SK-N-SH (cell line): ENCODE results near the gene DDX21. TPM values are rescaled to one million over a fixed set of nuclear protein-coding genes. Genes with fewer than 3 reads are reported as not detected.

Source experiments
- CTCF ChIA-PET: fragments of 300-600, 350-600 bp; formaldehyde crosslinking; extraction: SDS; loops from one replicate; lab custom pipeline; 2021; lab: Yijun Ruan, JAX
- POLR2A ChIA-PET: fragments of 350-600 bp; sonication (Branson Sonifier 250); formaldehyde crosslinking; extraction: SDS; loops from one replicate; lab custom pipeline; 2020; ENCODE audit warnings: antibody characterized with exemption, inconsistent platforms; lab: Yijun Ruan, JAX
- DNase-seq: peaks from one replicate; pipeline ENCODE4 v3.0.0; 2012
- H2AFZ ChIP-seq: fragments of 200-600 bp; sonication (generic); 2 replicates; pipeline ENCODE4 v1.8.1; 2016; ENCODE audit warnings: antibody characterized with exemption, mild to moderate bottlenecking, low read depth
- H3F3A ChIP-seq: fragments of 200-600 bp; sonication (generic); replicated peaks from 2 replicates; pipeline ENCODE3; 2016; ENCODE audit warnings: antibody characterized with exemption, mild to moderate bottlenecking; ENCODE audit not compliant: insufficient read depth
- H3K27ac ChIP-seq, 2 experiments: fragments of 200-500 bp in 1 of 2; fragments of 200-600 bp in 1 of 2; sonication (Bioruptor generic) in 1 of 2; sonication (generic), shearing (Covaris generic) in 1 of 2; 2 replicates each; pipeline versions ENCODE4 v1.5.1 to v1.6.1; 2014 to 2016; ENCODE audit warnings: low read depth in 2 of 2, inconsistent platforms in 1 of 2, low read length in 1 of 2, mild to moderate bottlenecking in 1 of 2, mixed read lengths in 1 of 2
- H3K27me3 ChIP-seq: fragments of 200-600 bp; sonication (generic), shearing (Covaris generic); 2 replicates; pipeline ENCODE4 v1.6.1; 2016; ENCODE audit warnings: mixed run types; ENCODE audit not compliant: insufficient read depth
- H3K36me3 ChIP-seq, 2 experiments: fragments of 200-500 bp in 1 of 2; fragments of 200-600 bp in 1 of 2; sonication (Bioruptor generic) in 1 of 2; sonication (generic) in 1 of 2; replicated peaks in 1 of 2; 2 replicates each; pipeline versions ENCODE3 to v1.5.1; 2014 to 2016; ENCODE audit warnings: low read length in 1 of 2, mild to moderate bottlenecking in 1 of 2; ENCODE audit not compliant: insufficient read depth in 2 of 2, control insufficient read depth in 1 of 2
- H3K4me1 ChIP-seq, 2 experiments: fragments of 200-500 bp in 1 of 2; fragments of 200-600 bp in 1 of 2; sonication (Bioruptor generic) in 1 of 2; sonication (generic), shearing (Covaris generic) in 1 of 2; 2 replicates each; pipeline versions ENCODE4 v1.5.1 to v1.6.1; 2014 to 2016; ENCODE audit warnings: low read depth in 1 of 2, low read length in 1 of 2, mixed run types in 1 of 2; ENCODE audit not compliant: insufficient read depth in 2 of 2, control insufficient read depth in 1 of 2
- H3K4me2 ChIP-seq: fragments of 200-600 bp; sonication (generic), shearing (Covaris generic); 2 replicates; pipeline ENCODE4 v1.6.1; 2017; ENCODE audit warnings: mixed run types
- H3K4me3 ChIP-seq, 2 experiments: fragments of 200-500 bp in 1 of 2; fragments of 200-600 bp in 1 of 2; sonication (Bioruptor generic) in 1 of 2; sonication (generic), shearing (Covaris generic) in 1 of 2; 2 replicates each; pipeline versions ENCODE4 v1.5.1 to v1.8.1; 2014 to 2016; ENCODE audit warnings: low read depth in 2 of 2, inconsistent platforms in 1 of 2, low read length in 1 of 2, mild to moderate bottlenecking in 1 of 2, mixed read lengths in 1 of 2, moderate library complexity in 1 of 2
- H3K79me2 ChIP-seq: fragments of 200-600 bp; sonication (generic); 2 replicates; pipeline ENCODE4 v1.8.1; 2017; ENCODE audit warnings: mild to moderate bottlenecking; ENCODE audit not compliant: insufficient read depth
- H3K9ac ChIP-seq: fragments of 200-600 bp; sonication (generic); 2 replicates; pipeline ENCODE4 v1.6.1; 2017; ENCODE audit warnings: mixed run types
- H3K9me2 ChIP-seq: fragments of 200-600 bp; sonication (generic); 2 replicates; pipeline ENCODE4 v1.6.1; 2017; ENCODE audit warnings: mixed run types
- H3K9me3 ChIP-seq: fragments of 200-600 bp; sonication (generic); 2 replicates; pipeline ENCODE4 v1.6.1; 2017; ENCODE audit warnings: mixed run types, mild to moderate bottlenecking, moderate library complexity
- H4K20me1 ChIP-seq: fragments of 200-600 bp; sonication (generic); 2 replicates; pipeline ENCODE4 v1.6.1; 2017; ENCODE audit warnings: mild to moderate bottlenecking, mixed run types; ENCODE audit not compliant: insufficient read depth
- CHD2 ChIP-seq: fragments of 150-350 bp; IDR thresholded peaks from 2 replicates; pipeline ENCODE4 v1.6.1; 2018; ENCODE audit warnings: low read length; ENCODE audit not compliant: partially characterized antibody
- ELF1 ChIP-seq: IDR thresholded peaks from 2 replicates; pipeline ENCODE4 v1.4.0; 2012
- EP300 ChIP-seq, 2 experiments: IDR thresholded peaks; 2 replicates each; pipeline versions ENCODE4 v1.4.0 to v1.6.1; 2012; ENCODE audit warnings: borderline replicate concordance in 1 of 2, low read depth in 1 of 2, low read length in 1 of 2
- FOSL2 ChIP-seq: IDR thresholded peaks from 2 replicates; pipeline ENCODE4 v1.4.0; 2012; ENCODE audit warnings: low read depth, mild to moderate bottlenecking, moderate library complexity, borderline replicate concordance
- FOXJ3 ChIP-seq: sonication (generic); formaldehyde crosslinking; IDR thresholded peaks from 2 replicates; pipeline ENCODE4 v1.5.1; 2020; ENCODE audit warnings: mild to moderate bottlenecking, missing genetic modification reagents
- FOXM1 ChIP-seq: IDR thresholded peaks from 2 replicates; pipeline ENCODE4 v1.4.0; 2012; ENCODE audit warnings: low read depth, mild to moderate bottlenecking
- GABPA ChIP-seq: IDR thresholded peaks from 2 replicates; pipeline ENCODE4 v1.4.0; 2012; ENCODE audit warnings: low read depth, mild to moderate bottlenecking
- JUND ChIP-seq: IDR thresholded peaks from 2 replicates; pipeline ENCODE4 v1.4.0; 2012
- MEF2A ChIP-seq: IDR thresholded peaks from 2 replicates; pipeline ENCODE4 v1.4.0; 2012; ENCODE audit warnings: low read depth, borderline replicate concordance
- MXI1 ChIP-seq: IDR thresholded peaks from 2 replicates; pipeline ENCODE4 v1.6.1; 2012; ENCODE audit warnings: mild to moderate bottlenecking, low read depth, low read length, improper control_type of control experiment
- NRF1 ChIP-seq: IDR thresholded peaks from 2 replicates; pipeline ENCODE4 v1.6.1; 2012; ENCODE audit warnings: low read depth, mild to moderate bottlenecking, low read length
- POLR2AphosphoS5 ChIP-seq: IDR thresholded peaks from 2 replicates; pipeline ENCODE4 v1.6.1; 2012; ENCODE audit warnings: low read depth, low read length
- RCOR1 ChIP-seq: fragments of 150-350 bp; IDR thresholded peaks from 2 replicates; pipeline ENCODE4 v1.6.1; 2017; ENCODE audit warnings: antibody characterized with exemption, low read length
- RFX5 ChIP-seq: IDR thresholded peaks from 2 replicates; pipeline ENCODE4 v1.6.1; 2012; ENCODE audit warnings: mild to moderate bottlenecking, improper control_type of control experiment, low read length
- SIN3A ChIP-seq: IDR thresholded peaks from 2 replicates; pipeline ENCODE4 v1.6.1; 2012; ENCODE audit warnings: low read depth, mild to moderate bottlenecking, low read length, moderate library complexity, borderline replicate concordance
- SMC3 ChIP-seq: IDR thresholded peaks from 2 replicates; pipeline ENCODE4 v1.6.1; 2012; ENCODE audit warnings: low read depth, low read length, improper control_type of control experiment
- TAF1 ChIP-seq: IDR thresholded peaks from 2 replicates; pipeline ENCODE4 v1.6.1; 2012; ENCODE audit warnings: low read depth, mild to moderate bottlenecking, low read length, moderate library complexity, borderline replicate concordance
- TCF12 ChIP-seq: IDR thresholded peaks from 2 replicates; pipeline ENCODE4 v1.4.0; 2012
- TEAD4 ChIP-seq: IDR thresholded peaks from 2 replicates; pipeline ENCODE4 v1.4.0; 2012; ENCODE audit warnings: mild to moderate bottlenecking, borderline replicate concordance; ENCODE audit not compliant: insufficient read depth
- YY1 ChIP-seq: IDR thresholded peaks from 2 replicates; pipeline ENCODE4 v1.4.0; 2012; ENCODE audit warnings: low read depth, mild to moderate bottlenecking
- WGBS: methylation state at CpG from one replicate; pipeline ENCODE4 v1.1.6; 2017; ENCODE audit warnings: low lambda C conversion rate; 5-methylcytosine and 5-hydroxymethylcytosine counted together
- polyA plus RNA-seq, 3 experiments: library from polyadenylated mRNA; depleted of rRNA; stranded (reverse); fragments of >200 nt; gene quantifications; 2 replicates each; pipeline ENCODE4 v1.2.3, GENCODE V29; 2012
- TF ChIP-seq, protein P1 (sequence below): IDR thresholded peaks from 2 replicates; pipeline ENCODE4 v1.4.0; 2012; ENCODE audit warnings: low read depth, borderline replicate concordance
- TF ChIP-seq, protein P2 (sequence below): IDR thresholded peaks from 2 replicates; pipeline ENCODE4 v1.6.1; 2012; ENCODE audit warnings: mild to moderate bottlenecking, low read depth, low read length, moderate library complexity

Gene DDX21
- polyA plus RNA-seq, 1 of the 3 experiments (the other 2 are of a cell fraction): 40.1 TPM

DNA sequence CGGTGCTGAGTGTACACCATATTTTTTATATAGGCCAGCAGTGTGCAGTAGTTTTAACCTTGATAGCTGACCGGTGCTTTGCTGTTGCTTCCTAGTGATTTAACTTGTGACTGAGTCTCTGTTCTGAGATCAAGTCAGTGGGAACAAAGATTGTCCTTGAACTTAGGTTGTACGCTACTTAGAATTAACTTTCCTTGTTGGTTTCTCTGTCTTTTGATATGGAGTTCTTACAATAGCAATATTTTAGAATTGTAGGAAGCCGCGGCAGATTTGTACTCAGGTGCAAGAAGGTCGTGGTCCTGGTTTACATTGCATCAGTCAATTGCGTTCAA lies 1.3 kb downstream of the DDX21 start:
- no peak for TF ChIP-seq YY1
- TF ChIP-seq SIN3A: no peak
- TF ChIP-seq POLR2AphosphoS5: no peak
- no peak for TF ChIP-seq FOSL2
- TF ChIP-seq NRF1: no peak
- TF ChIP-seq SMC3: no peak
- TF ChIP-seq, protein P1, sequence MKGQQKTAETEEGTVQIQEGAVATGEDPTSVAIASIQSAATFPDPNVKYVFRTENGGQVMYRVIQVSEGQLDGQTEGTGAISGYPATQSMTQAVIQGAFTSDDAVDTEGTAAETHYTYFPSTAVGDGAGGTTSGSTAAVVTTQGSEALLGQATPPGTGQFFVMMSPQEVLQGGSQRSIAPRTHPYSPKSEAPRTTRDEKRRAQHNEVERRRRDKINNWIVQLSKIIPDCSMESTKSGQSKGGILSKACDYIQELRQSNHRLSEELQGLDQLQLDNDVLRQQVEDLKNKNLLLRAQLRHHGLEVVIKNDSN: no peak
- TF ChIP-seq MEF2A: no peak
- no peak for TF ChIP-seq TAF1
- no peak for TF ChIP-seq GABPA
- TF ChIP-seq FOXJ3 (CRISPR knock-in tag): no peak
- TF ChIP-seq EP300 (IDR thresholded peaks at IDR 0.05; ENCODE audit: borderline replicate concordance in 1 of 2, low read depth in 1 of 2, low read length in 1 of 2): no peak
- no peak for TF ChIP-seq MXI1
- no peak for TF ChIP-seq RFX5
- TF ChIP-seq TCF12: no peak
- TF ChIP-seq CHD2: no peak
- H3K4me1 ChIP-seq: peaks cover 0 to 6% of the 10 kb centered on the region in 2 experiments; a peak in 2 of 4 replicates
- WGBS: 4% methylated on average over 7 of the region's 7 CpGs
- peak overlapping the region; percentile 17; the same call in 1 of the 2 replicates for H2AFZ ChIP-seq
- no peaks in the 10 kb centered on the region for H3K9me2 ChIP-seq
- no peaks in the 10 kb centered on the region for H3K27me3 ChIP-seq
- H3K36me3 ChIP-seq: peaks cover 25 to 32% of the 10 kb centered on the region in 2 experiments
- peaks cover 68% of the 10 kb centered on the region for H3K79me2 ChIP-seq
- ChIA-PET CTCF (interaction anchor here (2.0 kb wide), 1 partner anchor 22 kb away, joined by 8 read pairs; no protein-coding TSS in a partner anchor), POLR2A (interaction anchor here (0.9 kb wide), 1 partner anchor 20 kb away, joined by 4 read pairs; no protein-coding TSS in a partner anchor)
- H3K9ac ChIP-seq: peak overlapping the region; percentile 89
- peak overlapping the region; percentile 18 to 94; a peak in 3 of 4 replicates for H3K27ac ChIP-seq
- no peaks in the 10 kb centered on the region for H3K9me3 ChIP-seq
- peaks cover 26% of the 10 kb centered on the region for H3F3A ChIP-seq
- peak overlapping the region; percentile 79 to 94 for H3K4me3 ChIP-seq
- peaks cover 52% of the 10 kb centered on the region for H4K20me1 ChIP-seq
- H3K4me2 ChIP-seq: peak overlapping the region; percentile 95
- no peak for DNase-seq

DNA sequence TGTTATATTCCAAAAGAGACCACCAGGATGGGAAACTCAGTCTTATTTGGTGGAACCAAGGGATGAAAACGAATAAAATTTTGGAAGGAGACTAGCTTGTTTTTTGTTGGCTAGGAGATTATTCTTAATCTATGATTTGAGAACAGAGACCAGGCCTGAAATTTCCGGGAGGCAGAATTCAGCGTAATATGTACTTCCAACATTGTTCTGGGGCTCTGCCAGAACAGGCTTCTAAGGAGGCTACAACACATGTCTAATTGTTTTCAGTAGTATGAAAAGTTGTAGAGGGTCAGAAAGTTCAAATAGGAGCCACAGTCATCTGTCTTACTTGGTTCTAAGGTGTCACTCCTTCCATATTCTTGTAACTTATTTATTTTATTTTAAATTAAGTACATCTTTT lies 1.7 kb downstream of the DDX21 start:
- Histone ChIP-seq H3K9me2 (no peaks in the 10 kb centered on the region), H3K36me3 (peaks cover 29 to 36% of the 10 kb centered on the region in 2 experiments), H3K27ac (peak overlapping the region; percentile 18 to 94; a peak in 3 of 4 replicates), H2AFZ (no peak overlapping the region), H3F3A (peaks cover 23% of the 10 kb centered on the region), H3K4me3 (peak overlapping the region; percentile 79 to 94), H4K20me1 (peaks cover 56% of the 10 kb centered on the region), H3K9me3 (no peaks in the 10 kb centered on the region), H3K4me1 (peaks cover 0 to 6% of the 10 kb centered on the region in 2 experiments; a peak in 2 of 4 replicates), H3K4me2 (peak overlapping the region; percentile 95), H3K9ac (peak overlapping the region; percentile 89), H3K27me3 (no peaks in the 10 kb centered on the region), H3K79me2 (peaks cover 72% of the 10 kb centered on the region)
- ChIA-PET CTCF (no interaction called here), POLR2A (interaction anchor here (0.9 kb wide), 1 partner anchor 20 kb away, joined by 4 read pairs; no protein-coding TSS in a partner anchor)
- DNase-seq: peak; percentile 10
- TF ChIP-seq RCOR1 (no peak), YY1 (no peak), FOSL2 (no peak), ELF1 (no peak), FOXM1 (no peak), TAF1 (no peak), MXI1 (no peak), MEF2A (no peak), JUND (no peak), TEAD4 (no peak), SMC3 (no peak), FOXJ3 (CRISPR knock-in tag) (no peak), CHD2 (no peak), EP300 (IDR thresholded peaks at IDR 0.05; ENCODE audit: borderline replicate concordance in 1 of 2, low read depth in 1 of 2, low read length in 1 of 2) (no peak)
- TF ChIP-seq, protein P2, sequence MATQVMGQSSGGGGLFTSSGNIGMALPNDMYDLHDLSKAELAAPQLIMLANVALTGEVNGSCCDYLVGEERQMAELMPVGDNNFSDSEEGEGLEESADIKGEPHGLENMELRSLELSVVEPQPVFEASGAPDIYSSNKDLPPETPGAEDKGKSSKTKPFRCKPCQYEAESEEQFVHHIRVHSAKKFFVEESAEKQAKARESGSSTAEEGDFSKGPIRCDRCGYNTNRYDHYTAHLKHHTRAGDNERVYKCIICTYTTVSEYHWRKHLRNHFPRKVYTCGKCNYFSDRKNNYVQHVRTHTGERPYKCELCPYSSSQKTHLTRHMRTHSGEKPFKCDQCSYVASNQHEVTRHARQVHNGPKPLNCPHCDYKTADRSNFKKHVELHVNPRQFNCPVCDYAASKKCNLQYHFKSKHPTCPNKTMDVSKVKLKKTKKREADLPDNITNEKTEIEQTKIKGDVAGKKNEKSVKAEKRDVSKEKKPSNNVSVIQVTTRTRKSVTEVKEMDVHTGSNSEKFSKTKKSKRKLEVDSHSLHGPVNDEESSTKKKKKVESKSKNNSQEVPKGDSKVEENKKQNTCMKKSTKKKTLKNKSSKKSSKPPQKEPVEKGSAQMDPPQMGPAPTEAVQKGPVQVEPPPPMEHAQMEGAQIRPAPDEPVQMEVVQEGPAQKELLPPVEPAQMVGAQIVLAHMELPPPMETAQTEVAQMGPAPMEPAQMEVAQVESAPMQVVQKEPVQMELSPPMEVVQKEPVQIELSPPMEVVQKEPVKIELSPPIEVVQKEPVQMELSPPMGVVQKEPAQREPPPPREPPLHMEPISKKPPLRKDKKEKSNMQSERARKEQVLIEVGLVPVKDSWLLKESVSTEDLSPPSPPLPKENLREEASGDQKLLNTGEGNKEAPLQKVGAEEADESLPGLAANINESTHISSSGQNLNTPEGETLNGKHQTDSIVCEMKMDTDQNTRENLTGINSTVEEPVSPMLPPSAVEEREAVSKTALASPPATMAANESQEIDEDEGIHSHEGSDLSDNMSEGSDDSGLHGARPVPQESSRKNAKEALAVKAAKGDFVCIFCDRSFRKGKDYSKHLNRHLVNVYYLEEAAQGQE: no peak
- WGBS: 17% methylated on average over 3 of the region's 3 CpGs
